Endothelial cell of umbilical vein (primary cell): Measurements from ENCODE around the gene AHSA1. TPM values are rescaled to one million over a fixed set of nuclear protein-coding genes. Genes with fewer than 3 reads are reported as not detected.

Experiments
- BruUV-seq: library from RNA; stranded (reverse); fragments of 400-500 nt; replicated peaks from 2 replicates; lab custom pipeline; 2021; lab: Mats Ljungman, UMichigan
- CTCF ChIA-PET: fragments of 300-600, 350-600 bp; sonication (Branson Sonifier 250); formaldehyde crosslinking; loops from one replicate; lab custom pipeline; 2021; ENCODE audit warnings: antibody characterized with exemption, inconsistent platforms; lab: Charles Lee
- POLR2A ChIA-PET: fragments of 300-600, 350-600 bp; sonication (Branson Sonifier 250); formaldehyde crosslinking; loops from one replicate; lab custom pipeline; 2021; ENCODE audit warnings: antibody characterized with exemption, inconsistent platforms; lab: Charles Lee
- DNase-seq: peaks from one replicate; pipeline ENCODE4 v3.0.0-alpha.2; 2011; ENCODE audit warnings: low read depth, low spot score
- FAIRE-seq: peaks from 2 replicates; lab custom pipeline; 2011; peaks lifted over from hg19 to GRCh38; lab: Jason Lieb, UNC
- H2AFZ ChIP-seq: 2 replicates; pipeline ENCODE4 v1.6.0; 2012; ENCODE audit warnings: low read depth, low read length, control low read depth, inconsistent platforms
- H3K27ac ChIP-seq: 2 replicates; pipeline ENCODE4 v1.5.1; 2011; ENCODE audit warnings: low read depth, mild to moderate bottlenecking, control low read depth, low read length, moderate library complexity; ENCODE audit not compliant: insufficient read depth
- H3K27me3 ChIP-seq, 2 experiments: 2 replicates each; pipeline versions ENCODE4 v1.6.0 to v1.6.1; 2011; ENCODE audit warnings: low read length in 2 of 2, mixed read lengths in 1 of 2; ENCODE audit not compliant: control insufficient read depth in 2 of 2, insufficient read depth in 2 of 2
- H3K36me3 ChIP-seq, 2 experiments: 2 replicates in 1 of 2; 3 replicates in 1 of 2; pipeline ENCODE4 v1.5.1; 2011; ENCODE audit warnings: low read length in 2 of 2, mild to moderate bottlenecking in 1 of 2, moderate library complexity in 1 of 2; ENCODE audit not compliant: control insufficient read depth in 2 of 2, insufficient read depth in 2 of 2; ENCODE audit errors: extremely low read depth in 1 of 2
- H3K4me1 ChIP-seq: 3 replicates; pipeline ENCODE4 v1.5.1; 2011; ENCODE audit warnings: mild to moderate bottlenecking, low read length; ENCODE audit not compliant: control insufficient read depth, insufficient read depth; ENCODE audit errors: extremely low read depth
- H3K4me2 ChIP-seq: 2 replicates; pipeline ENCODE4 v1.6.1; 2011; ENCODE audit warnings: low read length, control low read depth, mixed read lengths; ENCODE audit not compliant: insufficient read depth
- H3K4me3 ChIP-seq, 3 experiments: fragments of 200-600 bp in 1 of 3; sonication (generic), shearing (Covaris generic) in 1 of 3; replicated peaks in 1 of 3; 2 replicates each; pipeline ENCODE4 v1.5.1; 2011 to 2016; ENCODE audit warnings: control low read depth in 3 of 3, low read length in 3 of 3, mild to moderate bottlenecking in 2 of 3, inconsistent platforms in 1 of 3, low read depth in 1 of 3, moderate library complexity in 1 of 3; ENCODE audit not compliant: insufficient read depth in 1 of 3
- H3K79me2 ChIP-seq: 2 replicates; pipeline ENCODE4 v1.6.0; 2012; ENCODE audit warnings: low read length, inconsistent platforms; ENCODE audit not compliant: control insufficient read depth, insufficient read depth
- H3K9ac ChIP-seq: replicated peaks from 2 replicates; pipeline ENCODE3; 2011; ENCODE audit warnings: low read length, control low read depth; ENCODE audit not compliant: insufficient read depth; ENCODE audit errors: extremely low read depth
- H3K9me1 ChIP-seq: replicated peaks from 3 replicates; pipeline ENCODE4 v1.6.0; 2011; ENCODE audit warnings: mild to moderate bottlenecking, low read length; ENCODE audit not compliant: control insufficient read depth, insufficient read depth; ENCODE audit errors: extremely low read depth
- H3K9me3 ChIP-seq: replicated peaks from 2 replicates; pipeline ENCODE4 v1.5.1; 2012; ENCODE audit warnings: low read length, inconsistent platforms; ENCODE audit not compliant: control insufficient read depth, insufficient read depth
- H4K20me1 ChIP-seq: replicated peaks from 2 replicates; pipeline ENCODE3; 2011; ENCODE audit warnings: mild to moderate bottlenecking, low read length; ENCODE audit not compliant: control insufficient read depth, insufficient read depth; ENCODE audit errors: extremely low read depth
- CTCF ChIP-seq, 2 donors: IDR thresholded peaks; 1 replicate in 1 of 2; 2 replicates in 1 of 2; pipeline ENCODE4 v1.5.1; 2011; ENCODE audit warnings: low read length in 2 of 2, mild to moderate bottlenecking in 2 of 2, moderate library complexity in 2 of 2, control low read depth in 1 of 2, inconsistent platforms in 1 of 2, low read depth in 1 of 2; ENCODE audit not compliant: insufficient read depth in 1 of 2; ENCODE audit errors: extremely low read depth in 1 of 2
- EZH2 ChIP-seq: IDR thresholded peaks from 2 replicates; pipeline ENCODE4 v1.6.1; 2012; ENCODE audit warnings: borderline replicate concordance, low read depth, mild to moderate bottlenecking, moderate library complexity, low read length, inconsistent platforms; ENCODE audit not compliant: severe bottlenecking
- FOS ChIP-seq: IDR thresholded peaks from 2 replicates; pipeline ENCODE4 v1.6.1; 2011; ENCODE audit warnings: mild to moderate bottlenecking, low read length, moderate library complexity, borderline replicate concordance; ENCODE audit not compliant: insufficient read depth
- GATA2 ChIP-seq: IDR thresholded peaks from 2 replicates; pipeline ENCODE4 v1.7.0; 2011; ENCODE audit warnings: low read depth, mild to moderate bottlenecking, moderate library complexity, mixed read lengths, low read length; ENCODE audit not compliant: insufficient read length, insufficient read depth
- JUN ChIP-seq: IDR thresholded peaks from 2 replicates; pipeline ENCODE4 v1.6.1; 2011; ENCODE audit warnings: borderline replicate concordance, low read depth; ENCODE audit not compliant: insufficient read length, insufficient read depth
- MAX ChIP-seq: IDR thresholded peaks from 2 replicates; pipeline ENCODE4 v1.6.1; 2011; ENCODE audit not compliant: insufficient read depth, insufficient read length
- MYC ChIP-seq: IDR thresholded peaks from one replicate; pipeline ENCODE4 v1.6.1; 2011; ENCODE audit warnings: mild to moderate bottlenecking, low read depth, low read length
- POLR2A ChIP-seq: IDR thresholded peaks from 2 replicates; pipeline ENCODE4 v1.6.1; 2012; ENCODE audit warnings: low read depth, mild to moderate bottlenecking, control low read depth, low read length
- POLR2AphosphoS5 ChIP-seq: IDR thresholded peaks from 2 replicates; pipeline ENCODE4 v1.6.1; 2012; ENCODE audit warnings: low read depth, mild to moderate bottlenecking, control low read depth, low read length, moderate library complexity; ENCODE audit not compliant: insufficient read depth
- dilution Hi-C: fragments of 300-500 bp; cut with MboI; formaldehyde crosslinking; loops from one replicate; pipeline ENCODE4 v1.15.0; 2019; ENCODE audit warnings: low sequenced_read_pairs; ENCODE audit not compliant: extremely low pct_ligation_motif_present
- intact Hi-C: fragments of 100-400 bp; cut with micrococcal nuclease; formaldehyde crosslinking; loops from one replicate; pipeline ENCODE4 v1.10.0; 2022
- polyA plus RNA-seq, 4 experiments: library from polyadenylated mRNA; depleted of rRNA in 3 of 4; stranded (reverse) in 3 of 4; unstranded in 1 of 4; fragments of >200 nt; gene quantifications; 2 replicates each; pipeline versions ENCODE4 v1.2.1 to v1.2.3, GENCODE V29; 2011 to 2012; ENCODE audit warnings: missing spikeins in 1 of 4
- total RNA-seq: library from RNA; stranded (reverse); gene quantifications from 2 replicates; pipeline ENCODE4 v1.2.3, GENCODE V29; 2021

Gene AHSA1
- total and polyA plus RNA-seq, 2 donors (not counting 3 experiments of a cell fraction or from before 2014, with no cell fraction given), result 122 to 166 TPM

GRCh38 chr14:77467801-77468200 is 9.9 kb downstream of the AHSA1 start:
- CTCF ChIA-PET, result no interaction called here
- H2AFZ ChIP-seq, result no peak overlapping the region
- H3K4me1 ChIP-seq, result no peaks in the 10 kb centered on the region
- H3K27me3 ChIP-seq, result no peaks in the 10 kb centered on the region
- POLR2A ChIA-PET, result no interaction called here
- DNase-seq, result no peak
- no peaks in the 10 kb centered on the region for H4K20me1 ChIP-seq
- no peaks in the 10 kb centered on the region for H3K9me3 ChIP-seq
- FAIRE-seq, result no peak
- no peak overlapping the region for H3K9ac ChIP-seq
- no peak overlapping the region for H3K27ac ChIP-seq
- no peak overlapping the region for H3K4me2 ChIP-seq
- dilution Hi-C loops, result no loop called here
- H3K9me1 ChIP-seq, result no peaks in the 10 kb centered on the region
- no TSS peak for BruUV-seq
- peaks cover 20 to 31% of the 10 kb centered on the region in 2 experiments for H3K36me3 ChIP-seq
- intact Hi-C loops, result no loop called here
- TF ChIP-seq GATA2 (no peak), MAX (no peak), POLR2A (no peak), JUN (no peak), EZH2 (no peak), POLR2AphosphoS5 (no peak), CTCF (IDR thresholded peaks at IDR 0.05; ENCODE audit: extremely low read depth in 1 of 2, insufficient read depth in 1 of 2, low read depth in 1 of 2, low read length in 2 of 2) (no peak), FOS (no peak), MYC (no peak)
- H3K4me3 ChIP-seq, result no peak overlapping the region
- no peaks in the 10 kb centered on the region for H3K79me2 ChIP-seq
